Fibroblast of skin of left biceps (primary cell): ENCODE results near the gene UNC5A.

Source experiments
- DNase-seq, 2 experiments: peaks; one replicate each; pipeline ENCODE4 v3.0.0-alpha.2; 2013; ENCODE audit warnings: low read depth in 2 of 2

Gene UNC5A

DNA sequence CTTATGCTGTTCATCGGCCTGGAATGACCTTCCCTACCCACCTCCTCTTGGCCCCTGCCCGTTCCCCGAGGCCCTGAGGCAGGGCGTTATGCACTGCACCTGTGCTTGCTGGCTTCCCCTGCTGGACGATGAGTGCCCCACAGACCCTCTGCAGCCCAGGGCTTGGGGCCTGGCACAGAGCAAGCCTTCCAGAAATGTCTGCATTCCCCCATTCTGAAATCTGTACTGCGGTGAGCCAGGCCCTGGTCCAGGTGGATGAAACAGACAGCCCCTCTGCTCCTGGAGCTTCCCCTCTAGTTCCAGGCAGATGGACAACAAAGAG lies 35.0 kb downstream of the UNC5A start:
- no peak for DNase-seq

DNA sequence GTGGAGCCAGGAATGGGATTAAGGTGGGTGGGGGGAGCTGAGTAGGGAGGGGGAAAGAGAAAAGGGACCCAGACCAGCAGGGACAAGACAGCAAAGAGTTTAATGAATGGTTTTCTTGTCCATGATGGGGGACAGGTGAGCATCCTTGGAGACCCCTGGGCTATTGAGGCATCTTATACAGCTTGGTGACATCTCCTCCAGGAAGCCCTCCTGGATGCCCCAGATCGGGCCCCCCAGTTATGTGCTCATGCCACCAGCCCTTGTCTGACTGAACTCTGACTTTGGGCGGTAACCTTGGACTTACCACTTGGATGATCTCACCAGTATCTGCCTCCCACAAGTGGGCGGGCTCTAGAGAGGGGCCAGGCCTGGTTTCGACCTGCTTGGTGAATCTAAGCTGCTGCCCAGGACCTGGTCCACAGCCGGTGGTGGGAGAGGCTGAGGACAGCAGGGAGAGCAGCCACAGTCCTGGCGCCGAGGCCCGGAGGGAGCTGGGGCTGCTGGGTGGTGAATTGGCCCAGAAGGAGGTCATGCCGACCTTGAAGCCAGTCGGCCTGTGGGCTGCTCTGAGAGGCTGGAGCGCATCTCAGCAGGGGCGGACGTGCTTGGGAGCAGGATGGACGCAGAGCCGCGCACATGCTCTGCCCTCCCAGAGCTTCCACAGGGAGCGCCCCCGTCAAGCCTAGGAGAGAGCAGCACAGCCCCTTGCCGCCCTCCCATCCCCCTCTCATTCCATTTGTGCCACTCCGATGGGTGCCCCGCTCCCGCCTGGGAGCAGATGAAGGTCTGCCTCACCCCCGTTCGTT lies 36.2 kb downstream of the UNC5A start:
- DNase-seq = no peak

GRCh38 chr5:176847148-176847547 lies 36.8 kb downstream of the UNC5A start:
- DNase-seq = no peak

- no peak for DNase-seq
Observed at GRCh38 chr5:176847726-176848290, 37.4 kb downstream of the UNC5A start.

GRCh38 chr5:176848651-176849050 lies 38.3 kb downstream of the UNC5A start:
- no peak for DNase-seq

DNA sequence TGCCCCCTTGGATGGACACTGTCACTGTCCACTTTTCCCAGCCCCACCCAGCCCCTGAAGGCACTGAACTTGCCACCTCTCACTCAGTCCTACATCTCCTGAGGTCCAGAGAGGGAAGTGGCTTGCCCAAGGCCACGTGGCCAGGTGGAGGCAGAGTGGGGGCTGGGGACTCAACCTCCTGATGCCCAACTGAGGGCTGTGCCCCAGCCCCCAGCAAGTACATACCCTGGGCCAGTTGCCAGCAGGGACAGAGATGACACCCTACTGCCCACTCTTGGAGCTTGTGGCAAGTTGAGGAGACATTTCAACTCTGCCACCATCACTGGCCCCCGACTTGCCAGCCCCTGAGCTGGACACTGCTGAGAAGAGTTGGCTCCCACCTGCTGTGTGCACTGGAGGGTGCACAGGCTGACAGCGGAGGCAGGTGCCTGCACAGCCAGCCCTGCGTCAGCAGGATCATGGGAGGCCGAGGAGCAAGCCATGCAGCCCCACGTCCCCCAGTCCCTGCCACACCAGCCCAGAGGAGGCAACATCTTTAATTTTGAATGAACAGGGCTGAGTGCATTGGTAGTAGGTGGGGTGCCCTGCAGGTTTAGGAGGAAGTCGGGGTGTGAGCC lies 39.4 kb downstream of the UNC5A start:
- DNase-seq = no peak

DNA sequence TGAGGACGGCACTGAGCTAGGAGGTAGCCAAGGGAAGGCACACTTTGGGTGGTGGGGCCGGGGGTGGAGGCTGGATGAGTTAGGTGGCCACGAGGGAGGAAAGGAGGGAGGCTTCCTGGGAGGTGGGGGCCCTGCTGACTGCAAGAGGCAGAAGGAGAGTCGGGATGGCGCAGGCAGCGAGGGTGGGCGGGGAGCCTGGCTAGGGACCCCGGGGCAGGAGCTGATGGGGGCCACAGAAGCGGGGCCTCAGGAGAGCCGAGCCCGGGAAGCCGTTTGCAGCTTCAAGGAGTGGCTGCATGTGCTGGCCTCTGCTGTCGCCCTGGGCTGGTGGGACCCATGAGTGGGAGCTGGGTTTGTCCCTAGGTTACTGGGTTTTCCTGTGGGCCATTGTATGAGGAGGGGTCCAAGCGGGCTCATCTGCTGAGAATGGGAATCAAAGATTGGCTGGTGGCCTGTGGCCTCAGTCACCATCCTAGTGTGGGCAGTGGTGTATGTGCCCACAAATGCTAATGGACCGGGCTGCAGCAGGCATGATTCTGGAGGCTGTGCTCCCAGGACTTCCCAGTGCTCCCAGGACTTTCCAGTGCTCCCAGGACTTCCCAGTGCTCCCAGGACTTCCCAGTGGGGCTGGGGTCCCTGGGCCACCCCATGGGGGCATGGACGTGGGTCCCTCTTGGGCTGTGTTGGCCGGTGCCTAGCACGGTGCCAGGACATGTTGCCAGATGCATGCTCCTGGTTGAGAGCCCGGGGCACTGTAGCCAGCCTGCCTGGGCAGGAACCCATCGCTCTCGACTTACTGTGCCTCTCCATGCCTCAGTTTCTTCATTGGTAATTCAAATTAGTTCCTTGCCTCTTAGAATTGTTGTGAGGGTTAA lies 40.2 kb downstream of the UNC5A start:
- DNase-seq = no peak

GRCh38 chr5:176851380-176851779 lies 41.0 kb downstream of the UNC5A start:
- DNase-seq = no peak

DNA sequence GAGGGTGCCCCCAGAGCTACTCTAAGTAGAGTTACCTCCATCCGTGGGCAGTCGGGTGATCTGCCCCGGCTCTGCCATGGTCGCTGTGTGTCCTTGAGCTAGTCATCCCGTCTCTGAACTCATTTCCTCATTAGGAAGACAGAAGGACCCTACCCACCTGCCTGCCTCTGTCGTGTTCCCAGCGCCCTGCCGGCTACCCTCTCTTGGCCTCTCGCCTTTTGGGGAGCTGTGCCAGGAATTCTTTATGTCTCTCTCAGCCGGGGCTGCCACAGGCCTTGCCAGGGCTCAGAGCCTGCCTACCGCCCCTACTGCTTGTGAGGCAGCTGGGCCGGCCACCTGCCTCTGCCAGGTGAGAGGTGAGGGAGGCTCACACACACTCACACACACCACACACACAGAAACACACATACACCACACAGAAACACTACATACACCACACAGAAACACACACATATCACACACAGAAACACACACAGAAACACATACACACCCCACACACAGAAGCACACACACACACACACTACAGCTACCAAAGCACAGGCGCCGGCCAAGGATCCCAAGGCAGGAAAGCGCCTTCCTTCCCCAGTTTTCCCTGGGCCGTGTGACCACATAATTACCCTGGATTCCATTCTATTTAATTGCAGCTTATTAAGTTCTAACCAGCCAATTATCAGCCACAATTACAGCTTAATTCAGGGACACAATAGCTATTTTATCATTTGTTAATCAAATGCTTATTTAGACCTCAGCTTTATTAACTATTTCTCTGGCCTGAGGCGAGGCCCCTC lies 41.7 kb downstream of the UNC5A start:
- DNase-seq = no peak

DNA sequence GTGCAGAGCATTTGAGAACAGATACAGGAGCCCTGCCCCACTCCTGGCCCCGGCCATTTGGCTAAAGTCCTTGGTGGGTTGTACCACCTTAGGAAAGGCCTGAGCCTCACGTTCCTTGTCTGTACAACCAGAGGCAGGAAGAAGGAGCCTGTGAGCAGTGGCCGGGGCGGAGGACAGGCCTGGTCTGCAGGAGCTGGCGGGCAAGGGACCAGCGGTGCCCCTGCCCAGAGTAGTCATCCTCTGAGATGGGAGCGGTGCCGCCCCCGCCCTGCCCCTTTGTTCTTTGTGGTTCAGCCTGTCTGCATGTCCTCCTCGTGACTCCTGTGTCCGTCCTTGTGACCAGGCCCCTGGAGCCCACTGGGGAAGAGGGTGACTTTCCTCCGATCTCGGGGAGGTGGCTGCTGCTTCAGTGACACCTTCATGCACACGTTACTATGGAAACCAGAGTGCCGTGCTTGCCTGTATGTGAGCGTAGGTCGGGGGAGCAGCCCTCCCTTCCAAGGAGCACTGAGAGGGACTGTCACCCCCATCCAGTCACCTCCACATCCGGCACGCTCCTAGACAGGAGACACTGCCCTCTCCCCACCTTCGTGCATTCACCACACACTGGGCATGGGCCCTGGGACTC lies 42.9 kb downstream of the UNC5A start:
- DNase-seq = no peak

- no peak for DNase-seq
Observed at GRCh38 chr5:176854164-176854563, 43.8 kb downstream of the UNC5A start.

DNA sequence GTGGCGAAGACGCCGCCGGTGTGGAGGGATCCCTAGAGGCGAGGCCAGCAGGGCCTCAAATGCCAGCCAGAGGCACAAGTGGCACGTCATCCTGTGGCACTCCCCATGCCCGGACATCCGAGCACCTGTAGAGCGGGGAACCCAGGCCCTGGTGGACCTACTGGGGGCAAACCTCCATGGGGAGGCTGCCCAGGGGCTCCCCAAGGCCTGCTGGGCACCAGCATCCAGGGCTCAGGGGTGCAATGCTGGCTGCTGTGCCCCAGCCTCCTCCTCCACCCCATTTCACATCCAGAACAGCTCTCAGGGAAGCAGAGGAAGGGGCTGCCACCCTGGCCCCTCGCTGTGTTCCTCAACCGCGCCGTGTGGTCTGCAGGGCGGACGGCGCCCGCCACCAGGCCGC lies 45.2 kb downstream of the UNC5A start:
- no peak for DNase-seq

DNA sequence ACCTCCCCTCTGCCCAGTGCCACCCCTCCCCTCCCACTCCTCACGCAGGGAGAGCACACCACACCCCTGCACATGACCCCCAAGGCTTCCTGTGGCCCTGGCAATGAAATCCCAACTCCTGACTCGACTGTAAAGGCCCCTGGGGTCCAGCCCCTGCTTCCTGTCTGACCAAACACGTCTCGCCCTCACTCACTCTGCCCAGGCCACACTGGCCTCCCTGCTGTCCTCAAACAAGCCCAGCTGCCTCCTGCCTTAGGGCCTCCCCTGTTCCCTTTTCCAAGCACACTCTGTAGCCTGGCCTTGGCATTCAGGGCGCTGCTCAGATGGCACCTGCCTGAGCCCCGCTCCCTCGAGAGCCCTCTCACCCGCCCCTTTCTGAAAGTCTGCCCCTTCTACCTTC lies 46.4 kb downstream of the UNC5A start:
- DNase-seq = no peak

- DNase-seq = no peak
Observed at GRCh38 chr5:176857216-176857893, 47.0 kb downstream of the UNC5A start.

- no peak for DNase-seq
Observed at GRCh38 chr5:176857894-176858273, 47.5 kb downstream of the UNC5A start.

- no peak for DNase-seq
Observed at GRCh38 chr5:176859916-176860315, 49.6 kb downstream of the UNC5A start.

- DNase-seq = no peak
Observed at GRCh38 chr5:176860381-176860780, 50.0 kb downstream of the UNC5A start.

DNA sequence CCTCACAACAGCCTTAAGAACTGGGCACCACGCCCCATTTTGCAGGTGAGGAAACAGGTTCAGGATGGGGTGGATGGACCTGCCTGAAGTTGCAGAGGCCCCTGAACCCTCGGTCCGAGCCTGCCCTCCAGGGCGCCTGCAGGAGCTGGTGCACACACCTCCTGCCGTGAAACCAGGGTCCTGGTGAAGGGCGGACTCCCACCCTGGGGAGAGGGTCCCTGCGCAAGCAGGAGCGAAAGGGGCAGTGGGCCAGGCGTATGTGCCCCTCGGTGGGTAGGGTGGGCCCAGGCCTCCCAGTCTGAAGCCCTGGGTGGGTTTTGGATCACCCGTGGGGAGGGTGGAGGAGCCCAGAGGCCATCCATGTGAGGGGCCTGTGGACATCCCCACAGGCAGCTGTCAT lies 50.9 kb downstream of the UNC5A start:
- DNase-seq = no peak

GRCh38 chr5:176862330-176862995 lies 52.1 kb downstream of the UNC5A start:
- DNase-seq = no peak
